Spleen (tissue), 11 donors: ENCODE data around the gene CLEC2B. TPM values are rescaled to one million over a fixed set of nuclear protein-coding genes. Genes with fewer than 3 reads are reported as not detected.

Experiments used
- DNase-seq: peaks from one replicate; pipeline ENCODE4 v3.0.0-alpha.2; 2020
- H3K27ac ChIP-seq, 8 donors: fragments of 200-600 bp; sonication (generic) in 7 of 8; 1 replicate in 4 of 8; 2 replicates in 4 of 8; pipeline versions ENCODE4 v1.5.0 to v1.8.0; 2016 to 2021; ENCODE audit warnings: inconsistent platforms in 4 of 8, mild to moderate bottlenecking in 4 of 8, moderate library complexity in 1 of 8
- H3K27me3 ChIP-seq, 7 donors: fragments of 200-600 bp; sonication (generic) in 6 of 7; replicated peaks in 1 of 7; 1 replicate in 4 of 7; 2 replicates in 3 of 7; pipeline versions ENCODE4 v1.5.0 to v1.8.0; 2016 to 2021; ENCODE audit warnings: inconsistent platforms in 3 of 7, mild to moderate bottlenecking in 1 of 7
- H3K36me3 ChIP-seq, 6 donors: fragments of 200-600 bp; sonication (generic) in 5 of 6; 1 replicate in 4 of 6; 2 replicates in 2 of 6; pipeline versions ENCODE4 v1.5.0 to v1.8.0; 2016 to 2021; ENCODE audit warnings: inconsistent platforms in 2 of 6
- H3K4me1 ChIP-seq, 6 donors: fragments of 200-600 bp; sonication (generic) in 5 of 6; 1 replicate in 3 of 6; 2 replicates in 3 of 6; pipeline versions ENCODE4 v1.5.0 to v1.8.0; 2016 to 2021; ENCODE audit warnings: inconsistent platforms in 3 of 6
- H3K4me3 ChIP-seq, 8 donors: fragments of 200-600 bp; sonication (generic) in 7 of 8; 1 replicate in 4 of 8; 2 replicates in 4 of 8; pipeline versions ENCODE4 v1.5.0 to v1.8.0; 2016 to 2021; ENCODE audit warnings: inconsistent platforms in 4 of 8, mild to moderate bottlenecking in 4 of 8, moderate library complexity in 2 of 8
- H3K9me3 ChIP-seq, 8 donors: fragments of 200-600 bp; sonication (generic) in 7 of 8; 1 replicate in 4 of 8; 2 replicates in 4 of 8; pipeline versions ENCODE4 v1.5.0 to v1.8.0; 2016 to 2021; ENCODE audit warnings: inconsistent platforms in 4 of 8
- CTCF ChIP-seq, 11 experiments: fragments of 200-600 bp in 7 of 11; fragments of 450-650 bp in 4 of 11; sonication (generic) in 4 of 11; IDR thresholded peaks in 8 of 11; conservative IDR thresholded peaks in 3 of 11; 1 replicate in 7 of 11; 2 replicates in 4 of 11; pipeline versions ENCODE4 v1.4.0 to v1.8.0; 2016 to 2021; ENCODE audit warnings: antibody characterized with exemption in 11 of 11, inconsistent platforms in 4 of 11, mild to moderate bottlenecking in 1 of 11
- POLR2A ChIP-seq, 3 donors: fragments of 450-650 bp; IDR thresholded peaks; one replicate each; pipeline ENCODE4 v1.5.1; 2017; ENCODE audit warnings: antibody characterized with exemption in 3 of 3, mild to moderate bottlenecking in 1 of 3
- POLR2AphosphoS5 ChIP-seq, 3 donors: sonication (generic); formaldehyde crosslinking; IDR thresholded peaks; one replicate each; pipeline ENCODE4 v1.5.1; 2017; ENCODE audit warnings: antibody characterized with exemption in 3 of 3
- WGBS, 5 donors: extraction: QIAGEN DNeasy Blood & Tissue Kit in 3 of 5; methylation state at CpG; one replicate each; pipeline versions ENCODE4 v1.1.5 to v1.1.7; 2013 to 2018; 5-methylcytosine and 5-hydroxymethylcytosine counted together
- intact Hi-C: fragments of 100-400 bp; cut with DNase I; formaldehyde crosslinking; loops from one replicate; pipeline ENCODE4 v1.15.0; 2023; ENCODE audit warnings: low total_unique reads
- polyA plus RNA-seq, 3 donors: library from polyadenylated mRNA; stranded (reverse); fragments of 200-250 nt; gene quantifications; one replicate each; pipeline ENCODE4 v1.2.1, GENCODE V29; 2013
- total RNA-seq, 7 donors: library from RNA; depleted of rRNA in 3 of 7; stranded (reverse); fragments of >200 nt in 3 of 7; fragmentation: NEBNext Ultra II Directional in 4 of 7; extraction: Animal tissue kit (Norgen Biotek cat#: 25700) in 4 of 7; gene quantifications; one replicate each; pipeline versions ENCODE4 v1.1.0 to v1.2.1, GENCODE V29; 2016 to 2021
- donor health status: healthy with polysubstance abuse.
- donor health status: DM: no; HTN: no; CAD: no; lungs with moderate emphysema.
- donor health status: DM: no; HTN: no; CAD: no.
- donor health status: Bipolar disorder and iron deficiency.
- donor health status: healthy.
- donor health status: DM: no; HTN: no; CAD: no.
- donor health status: DM: yes; HTN: yes; CAD: no.

CLEC2B gene
- total and polyA plus RNA-seq, 10 donors, result 20.4 to 60.2 (median 49.2) TPM

DNA sequence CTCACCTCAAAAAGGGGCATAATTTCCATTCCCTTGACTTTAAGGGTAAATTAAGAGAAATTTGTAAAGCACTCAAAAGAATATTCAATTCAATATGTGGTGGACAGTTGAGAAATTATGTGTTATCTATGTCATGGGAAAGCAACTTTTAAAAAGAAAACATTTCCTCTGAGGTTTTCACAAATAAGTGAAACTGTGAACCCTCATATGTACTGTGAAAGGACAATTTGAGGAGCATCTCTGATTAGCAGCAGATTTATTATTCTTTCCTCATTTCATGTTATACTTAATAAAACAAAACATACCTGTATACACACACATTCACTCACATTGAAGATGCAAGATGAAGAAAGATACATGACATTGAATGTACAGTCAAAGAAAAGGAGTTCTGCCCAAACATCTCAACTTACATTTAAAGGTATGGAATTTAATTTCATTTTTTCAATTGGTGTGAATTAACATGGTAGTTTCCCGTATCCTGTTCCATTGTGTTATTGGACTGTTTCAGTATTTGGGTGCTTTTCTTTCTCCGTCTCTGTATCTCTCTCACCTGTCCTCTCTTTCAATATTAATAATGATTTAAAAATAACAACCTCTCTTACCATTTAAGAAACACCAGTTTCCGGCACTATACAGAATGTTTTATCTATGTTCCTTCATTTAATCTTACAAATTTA, 41.8 kb downstream of the CLEC2B start, which contains the start of gene KLRF1:
Gene KLRF1, plus strand, starts transcription at position 273 of the 680 bp plus-strand sequence. Its CDS starts 64 bp downstream, at position 337.
- Histone ChIP-seq H3K36me3 (no peaks in the 10 kb centered on the region), H3K27ac (peak within 1 kb of the TSS in 4 of 8 donors; percentile 22 to 57 (median 40)), H3K9me3 (no peaks in the 10 kb centered on the region), H3K4me1 (no peaks in the 10 kb centered on the region), H3K4me3 (peak within 1 kb of the TSS in 4 of 8 donors; percentile 1 to 51 (median 12)), H3K27me3 (no peaks in the 10 kb centered on the region)
- no peak for TF ChIP-seq POLR2A (IDR thresholded peaks at IDR 0.05)
- DNase-seq, result no peak
- WGBS, 5 donors, result 72 to 90% (median 85%) methylated on average over 3 of the region's 3 CpGs
- intact Hi-C loops, result no loop called here

DNA sequence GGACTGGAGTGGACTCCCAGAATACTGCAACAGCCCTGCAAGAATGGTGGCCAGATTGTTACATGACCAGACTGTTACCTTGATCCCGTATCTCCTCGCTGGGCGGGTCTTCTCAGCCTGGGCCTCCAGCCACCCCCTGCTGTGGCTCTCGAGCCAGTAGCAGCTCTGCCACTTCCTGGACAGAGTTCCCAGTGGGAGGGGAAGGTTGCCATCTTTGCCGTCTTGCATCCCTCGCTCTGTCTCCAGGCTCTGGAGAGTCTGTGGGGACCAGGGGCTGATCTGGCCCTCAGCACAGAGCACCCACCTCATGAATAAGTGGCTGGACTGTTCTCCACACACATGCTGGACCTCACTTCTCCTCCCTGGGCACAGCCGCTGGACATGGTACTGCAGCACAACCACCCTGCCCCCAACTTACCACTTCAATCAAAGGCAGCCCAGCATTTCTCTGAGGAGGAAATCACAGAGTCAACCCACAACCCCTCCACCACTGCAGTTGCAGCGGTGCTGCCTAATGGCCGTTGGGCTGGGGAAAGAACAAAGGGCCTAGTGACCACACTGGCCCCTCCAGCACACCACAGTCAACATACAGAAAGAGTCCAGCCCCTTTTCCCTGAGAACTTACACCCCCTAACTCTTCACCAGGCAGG, 48.7 kb downstream of the CLEC2B start:
- Histone ChIP-seq H3K27me3 (peaks cover 0 to 7% (median 0%) of the 10 kb centered on the region in 7 donors), H3K27ac (peak overlapping the region in 1 of 8 donors; percentile 49), H3K9me3 (no peaks in the 10 kb centered on the region), H3K4me1 (no peaks in the 10 kb centered on the region), H3K36me3 (no peaks in the 10 kb centered on the region), H3K4me3 (no peak overlapping the region)
- intact Hi-C loops, result no loop called here
- peak; percentile 58 for DNase-seq
- TF ChIP-seq POLR2A (IDR thresholded peaks at IDR 0.05) (no peak), CTCF (IDR thresholded peaks at IDR 0.05 in 8 of 11, conservative IDR thresholded peaks at IDR 0.05 in 3 of 11) (no peak), POLR2AphosphoS5 (IDR thresholded peaks at IDR 0.05) (no peak)
- 77 to 88% (median 83%) methylated on average over 9 of the region's 9 CpGs for WGBS, 5 donors

DNA sequence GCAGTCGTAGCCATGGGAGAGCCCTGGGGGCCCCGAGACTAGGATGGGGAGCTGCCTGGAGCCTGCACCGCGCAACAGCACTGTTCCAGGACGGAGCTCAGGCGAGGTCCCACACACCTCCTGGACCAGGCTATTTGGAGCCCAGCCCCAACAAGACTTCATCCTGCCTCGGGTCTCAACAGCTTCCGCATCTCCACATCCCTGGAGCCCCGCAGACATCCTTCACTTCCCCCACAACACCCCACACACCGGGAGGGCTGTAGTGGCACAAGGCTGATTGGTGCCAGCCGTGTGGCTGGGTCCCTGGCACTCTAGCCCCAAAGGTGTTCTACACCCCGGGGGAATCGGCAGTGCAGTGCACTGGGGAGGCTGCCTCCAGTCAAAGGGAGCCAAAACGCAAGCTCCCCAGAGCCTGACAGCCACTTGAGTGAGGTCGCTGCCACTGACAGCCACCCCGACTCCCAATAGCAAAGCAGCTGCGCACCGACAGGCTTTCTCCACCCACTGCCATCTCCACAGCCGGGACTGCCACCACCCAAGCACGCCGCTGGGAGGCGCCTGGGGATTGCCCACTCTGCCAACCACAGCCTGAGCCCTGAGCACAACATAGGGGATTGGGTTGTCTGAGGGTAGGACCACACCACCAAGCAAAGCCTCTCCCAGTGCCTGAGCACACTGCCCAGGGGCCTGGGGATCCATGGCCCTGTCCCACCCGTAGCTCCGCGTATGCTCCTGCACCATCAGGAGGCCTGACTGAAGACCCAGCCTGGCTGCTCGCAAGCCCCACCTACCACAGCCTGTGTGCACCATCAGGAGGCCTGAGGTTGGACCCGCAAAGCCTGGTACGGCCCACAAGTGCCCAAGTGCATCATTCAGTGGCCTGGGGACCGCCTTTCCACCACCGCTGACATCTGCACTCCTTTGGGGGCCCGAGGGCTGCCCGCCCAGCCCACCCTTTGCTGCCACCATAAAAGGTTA, 55.0 kb downstream of the CLEC2B start:
- WGBS, 5 donors, result 29 to 58% (median 33%) methylated on average over 19 to 32 of the region's 32 CpGs
- Histone ChIP-seq H3K4me3 (peak overlapping the region; percentile 15 to 68 (median 34)), H3K27me3 (peaks cover 0 to 11% (median 0%) of the 10 kb centered on the region in 7 donors), H3K9me3 (no peaks in the 10 kb centered on the region), H3K36me3 (no peaks in the 10 kb centered on the region), H3K4me1 (peaks cover 0 to 37% (median 19%) of the 10 kb centered on the region in 6 donors), H3K27ac (peak overlapping the region in 6 of 8 donors; percentile 32 to 80 (median 59))
- intact Hi-C loops, result loop anchor here (2.0 kb wide), 1 partner anchor 111 kb away; no protein-coding TSS in a partner anchor
- TF ChIP-seq POLR2AphosphoS5 (IDR thresholded peaks at IDR 0.05), result peak; percentile 63 to 81 (median 70)
- TF ChIP-seq POLR2A (IDR thresholded peaks at IDR 0.05), result no peak
- TF ChIP-seq CTCF (IDR thresholded peaks at IDR 0.05 in 8 of 11, conservative IDR thresholded peaks at IDR 0.05 in 3 of 11), result peak; percentile 80 to 97 (median 95)
- peak; percentile 98 for DNase-seq

DNA sequence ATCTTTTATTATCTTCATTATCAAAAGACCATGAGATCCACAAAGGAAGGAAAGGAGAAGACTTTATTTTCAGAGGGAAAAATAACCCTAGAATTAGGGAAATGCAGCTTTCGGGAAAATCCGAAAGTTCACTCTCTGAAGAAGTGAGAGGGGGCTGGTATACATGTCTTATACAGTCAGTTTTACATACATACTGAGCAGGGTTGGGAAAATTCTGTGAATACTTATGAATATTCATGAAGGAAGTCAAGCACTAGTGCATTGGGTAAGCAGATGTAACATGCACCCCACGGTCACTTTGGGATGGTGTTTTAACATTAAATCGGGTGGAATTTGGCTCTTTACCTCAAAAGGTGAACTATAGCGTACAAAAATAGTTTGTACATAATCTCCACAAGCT, 57.5 kb downstream of the CLEC2B start:
- TF ChIP-seq POLR2A (IDR thresholded peaks at IDR 0.05), result no peak
- TF ChIP-seq POLR2AphosphoS5 (IDR thresholded peaks at IDR 0.05), result no peak
- no peak for TF ChIP-seq CTCF (IDR thresholded peaks at IDR 0.05 in 8 of 11, conservative IDR thresholded peaks at IDR 0.05 in 3 of 11)
- H3K4me1 ChIP-seq, result peaks cover 0 to 37% (median 19%) of the 10 kb centered on the region in 6 donors
- peaks cover 0 to 10% (median 0%) of the 10 kb centered on the region in 7 donors for H3K27me3 ChIP-seq
- DNase-seq, result no peak
- H3K36me3 ChIP-seq, result no peaks in the 10 kb centered on the region
- H3K4me3 ChIP-seq, result no peak overlapping the region
- H3K9me3 ChIP-seq, result no peaks in the 10 kb centered on the region
- no peak overlapping the region for H3K27ac ChIP-seq
- intact Hi-C loops, result no loop called here
- 73 to 85% (median 81%) methylated on average over 5 of the region's 5 CpGs for WGBS, 5 donors
